Measurements from ENCODE around the gene EXOC3L4. TPM values are rescaled to one million over a fixed set of nuclear protein-coding genes. Genes with fewer than 3 reads are reported as not detected.
A peak's percentile ranks its signal among the peaks of the same experiment; 100 is the strongest.

The EXOC3L4 gene
- total RNA-seq, 1 donor from 2014 or later = not detected

- no peak for ATAC-seq (ENCODE audit: low read depth)
- intact Hi-C loops (cut with micrococcal nuclease) = loop anchor here (2.0 to 5.0 kb wide), 2 partner anchors 19 to 229 kb away; partner anchors contain the start of genes EIF5 and TNFAIP2
- peaks cover 35% of the 10 kb centered on the region for H3K4me1 Mint-ChIP-seq
- DNase-seq = no peak
- CTCF ChIA-PET = interaction anchor here (0.9 to 3.7 kb wide), 10 partner anchors 8 to 414 kb away, joined by 4 to 58 read pairs (median 10); partner anchors contain the start of gene EXOC3L4
- POLR2A ChIA-PET = interaction anchor here (0.6 to 1.3 kb wide), 3 partner anchors 29 to 189 kb away, joined by 3 to 13 read pairs (median 4); no protein-coding TSS in a partner anchor
- H3K36me3 Mint-ChIP-seq (ENCODE audit: low read depth) = no peaks in the 10 kb centered on the region
- no peak overlapping the region for H3K4me3 Mint-ChIP-seq
- H3K9me3 Mint-ChIP-seq = no peaks in the 10 kb centered on the region
- H3K27me3 Mint-ChIP-seq = peaks cover 17% of the 10 kb centered on the region
- peak overlapping the region; percentile 12 for H3K27ac Mint-ChIP-seq
- TF ChIP-seq CTCF (IDR thresholded peaks at IDR 0.05) = no peak
These were observed 9.2 kb downstream of the EXOC3L4 start for GRCh38 chr14:103103461-103104388.

GRCh38 chr14:103104389-103104653, 9.8 kb downstream of the EXOC3L4 start:
- H3K4me3 Mint-ChIP-seq = no peak overlapping the region

GRCh38 chr14:103104654-103105452, 10.3 kb downstream of the EXOC3L4 start:
- no peaks in the 10 kb centered on the region for H3K36me3 Mint-ChIP-seq (ENCODE audit: low read depth)
- TF ChIP-seq CTCF (IDR thresholded peaks at IDR 0.05) = peak; percentile 50
- H3K27me3 Mint-ChIP-seq = peaks cover 17% of the 10 kb centered on the region
- ChIA-PET POLR2A (interaction anchor here (0.6 to 1.3 kb wide), 3 partner anchors 30 to 229 kb away, joined by 3 to 13 read pairs (median 3); partner anchors contain the start of gene EIF5), CTCF (interaction anchor here (0.6 to 3.7 kb wide), 33 partner anchors 9 to 968 kb away, joined by 3 to 58 read pairs (median 5); partner anchors contain the start of genes EIF5 and EXOC3L4)
- peak; percentile 75 for DNase-seq
- ATAC-seq (ENCODE audit: low read depth) = peak; percentile 72
- H3K4me1 Mint-ChIP-seq = peaks cover 40% of the 10 kb centered on the region
- intact Hi-C loops (cut with micrococcal nuclease) = loop anchor here (1.0 to 5.0 kb wide), 7 partner anchors 18 to 282 kb away; partner anchors contain the start of genes EIF5, MARK3 and TNFAIP2
- peak overlapping the region; percentile 18 for H3K27ac Mint-ChIP-seq
- H3K4me3 Mint-ChIP-seq = peak overlapping the region; percentile 11
- no peaks in the 10 kb centered on the region for H3K9me3 Mint-ChIP-seq

More at GRCh38 chr14:103104389-103104653, 9.8 kb downstream of the EXOC3L4 start:
- Mint-ChIP-seq H3K27ac (no peak overlapping the region), H3K27me3 (peaks cover 17% of the 10 kb centered on the region), H3K36me3 (ENCODE audit: low read depth) (no peaks in the 10 kb centered on the region), H3K4me1 (peaks cover 36% of the 10 kb centered on the region), H3K9me3 (no peaks in the 10 kb centered on the region)
- DNase-seq = no peak
- POLR2A ChIA-PET = interaction anchor here (0.6 to 1.3 kb wide), 2 partner anchors 29 to 88 kb away, joined by 3 to 13 read pairs; no protein-coding TSS in a partner anchor
- intact Hi-C loops (cut with micrococcal nuclease) = loop anchor here (2.0 to 5.0 kb wide), 2 partner anchors 18 to 228 kb away; partner anchors contain the start of genes EIF5 and TNFAIP2
- ATAC-seq (ENCODE audit: low read depth) = no peak
- no peak for TF ChIP-seq CTCF (IDR thresholded peaks at IDR 0.05)
- CTCF ChIA-PET = interaction anchor here (0.6 to 3.7 kb wide), 27 partner anchors 8 to 968 kb away, joined by 3 to 58 read pairs (median 6); partner anchors contain the start of gene EXOC3L4

GRCh38 chr14:103105580-103106150, 11.1 kb downstream of the EXOC3L4 start:
- no peaks in the 10 kb centered on the region for H3K9me3 Mint-ChIP-seq
- peaks cover 17% of the 10 kb centered on the region for H3K27me3 Mint-ChIP-seq
- H3K4me1 Mint-ChIP-seq = peaks cover 34% of the 10 kb centered on the region
- no peak for TF ChIP-seq CTCF (IDR thresholded peaks at IDR 0.05)
- ChIA-PET POLR2A (interaction anchor here (0.7 kb wide), 1 partner anchor 229 kb away, joined by 3 read pairs; the partner anchor contains the start of gene EIF5), CTCF (interaction anchor here (0.6 to 3.7 kb wide), 21 partner anchors 10 to 411 kb away, joined by 3 to 58 read pairs (median 7); partner anchors contain the start of genes EIF5 and EXOC3L4)
- no peaks in the 10 kb centered on the region for H3K36me3 Mint-ChIP-seq (ENCODE audit: low read depth)
- no peak for DNase-seq
- no peak overlapping the region for H3K4me3 Mint-ChIP-seq
- no peak overlapping the region for H3K27ac Mint-ChIP-seq
- intact Hi-C loops (cut with micrococcal nuclease) = loop anchor here (1.0 to 5.0 kb wide), 6 partner anchors 17 to 282 kb away; partner anchors contain the start of genes MARK3 and TNFAIP2
- ATAC-seq (ENCODE audit: low read depth) = peak; percentile 30
